ENCODE data around the gene PRPH.

DNA sequence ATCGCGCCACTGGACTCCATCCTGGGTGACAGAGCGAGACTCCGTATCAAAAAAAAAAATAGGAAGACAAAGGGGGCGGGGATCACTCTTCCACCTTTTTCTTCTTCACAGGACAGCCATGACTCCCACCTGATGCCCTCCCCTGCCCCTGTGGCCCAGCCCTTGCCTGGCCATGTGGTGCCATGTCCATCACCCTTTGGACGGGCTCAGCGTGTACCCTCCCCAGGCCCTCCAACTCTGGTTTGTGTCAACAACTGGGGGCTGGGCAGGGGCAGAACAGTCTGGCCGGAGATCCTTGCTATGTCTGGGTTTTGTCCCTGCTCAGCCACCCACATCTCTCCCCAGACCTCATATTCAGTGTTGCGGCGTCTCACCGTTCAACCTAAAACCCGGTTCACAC lies 33.9 kb downstream of the PRPH start:
- TF ChIP-seq, protein P1, sequence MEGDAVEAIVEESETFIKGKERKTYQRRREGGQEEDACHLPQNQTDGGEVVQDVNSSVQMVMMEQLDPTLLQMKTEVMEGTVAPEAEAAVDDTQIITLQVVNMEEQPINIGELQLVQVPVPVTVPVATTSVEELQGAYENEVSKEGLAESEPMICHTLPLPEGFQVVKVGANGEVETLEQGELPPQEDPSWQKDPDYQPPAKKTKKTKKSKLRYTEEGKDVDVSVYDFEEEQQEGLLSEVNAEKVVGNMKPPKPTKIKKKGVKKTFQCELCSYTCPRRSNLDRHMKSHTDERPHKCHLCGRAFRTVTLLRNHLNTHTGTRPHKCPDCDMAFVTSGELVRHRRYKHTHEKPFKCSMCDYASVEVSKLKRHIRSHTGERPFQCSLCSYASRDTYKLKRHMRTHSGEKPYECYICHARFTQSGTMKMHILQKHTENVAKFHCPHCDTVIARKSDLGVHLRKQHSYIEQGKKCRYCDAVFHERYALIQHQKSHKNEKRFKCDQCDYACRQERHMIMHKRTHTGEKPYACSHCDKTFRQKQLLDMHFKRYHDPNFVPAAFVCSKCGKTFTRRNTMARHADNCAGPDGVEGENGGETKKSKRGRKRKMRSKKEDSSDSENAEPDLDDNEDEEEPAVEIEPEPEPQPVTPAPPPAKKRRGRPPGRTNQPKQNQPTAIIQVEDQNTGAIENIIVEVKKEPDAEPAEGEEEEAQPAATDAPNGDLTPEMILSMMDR (conservative IDR thresholded peaks at IDR 0.05; ENCODE audit: low read length): no peak
- no peak for TF ChIP-seq EZH2phosphoT487 (IDR thresholded peaks at IDR 0.05; ENCODE audit: borderline replicate concordance, low read depth, low read length)

All from OCI-LY7 (cell line).